ENCODE results near the gene LRP1B.

The LRP1B gene

GRCh38 chr2:141497272-141497671, 633.5 kb downstream of the LRP1B start:
- DNase-seq = no peak

- no peak for DNase-seq
These were observed 634.0 kb downstream of the LRP1B start for GRCh38 chr2:141496810-141497209.

- no peak for DNase-seq
These were observed 636.9 kb downstream of the LRP1B start for GRCh38 chr2:141493936-141494335.

GRCh38 chr2:141492816-141493215, 638.0 kb downstream of the LRP1B start:
- DNase-seq = no peak

- no peak for DNase-seq
These were observed 639.9 kb downstream of the LRP1B start for GRCh38 chr2:141490886-141491285.

- no peak for DNase-seq
These were observed 648.1 kb downstream of the LRP1B start for GRCh38 chr2:141482697-141483096.

- DNase-seq = no peak
These were observed 655.0 kb downstream of the LRP1B start for GRCh38 chr2:141475801-141476200.

GRCh38 chr2:141468761-141469160, 662.1 kb downstream of the LRP1B start:
- no peak for DNase-seq

- no peak for DNase-seq
These were observed 663.5 kb downstream of the LRP1B start for GRCh38 chr2:141467331-141467730.

GRCh38 chr2:141464995-141465394, 665.8 kb downstream of the LRP1B start:
- DNase-seq = no peak

- no peak for DNase-seq
These were observed 672.5 kb downstream of the LRP1B start for GRCh38 chr2:141458351-141458750.

GRCh38 chr2:141455877-141456276, 674.9 kb downstream of the LRP1B start:
- DNase-seq = no peak

GRCh38 chr2:141455211-141455826, 675.5 kb downstream of the LRP1B start:
- DNase-seq = no peak

GRCh38 chr2:141440072-141440635, 690.7 kb downstream of the LRP1B start:
- DNase-seq = no peak

- DNase-seq = no peak
These were observed 691.3 kb downstream of the LRP1B start for GRCh38 chr2:141439524-141439923.

- no peak for DNase-seq
These were observed 692.3 kb downstream of the LRP1B start for GRCh38 chr2:141438536-141438935.

GRCh38 chr2:141437521-141437920, 693.3 kb downstream of the LRP1B start:
- DNase-seq = no peak

- no peak for DNase-seq
These were observed 707.7 kb downstream of the LRP1B start for GRCh38 chr2:141423124-141423523.

- DNase-seq = no peak
These were observed 713.5 kb downstream of the LRP1B start for GRCh38 chr2:141417246-141417797.

- DNase-seq = no peak
These were observed 719.4 kb downstream of the LRP1B start for GRCh38 chr2:141411419-141411818.

- DNase-seq = no peak
These were observed 731.5 kb downstream of the LRP1B start for GRCh38 chr2:141399270-141399669.

- no peak for DNase-seq
These were observed 737.6 kb downstream of the LRP1B start for GRCh38 chr2:141393214-141393545.

GRCh38 chr2:141392517-141393213, 738.2 kb downstream of the LRP1B start:
- DNase-seq = no peak

GRCh38 chr2:141386168-141386567, 744.6 kb downstream of the LRP1B start:
- no peak for DNase-seq

All from stimulated activated CD4-positive, alpha-beta T cell treated with anti-CD3 and anti-CD28 coated beads, Interleukin-4, amount 100 ng/mL, for 1 hour (primary cell).